Calu3 (cell line): Measurements from ENCODE around the gene DAGLA. TPM values are rescaled to one million over a fixed set of nuclear protein-coding genes. Genes with fewer than 3 reads are reported as not detected.

ENCODE experiments used
- BruUV-seq: library from RNA; stranded (reverse); fragments of 400-500 nt; replicated peaks from 2 replicates; lab custom pipeline; 2021; lab: Mats Ljungman, UMichigan
- CTCF ChIA-PET: fragments of 300-600 bp; sonication (Branson Sonifier 250); formaldehyde crosslinking; loops from one replicate; lab custom pipeline; 2022; ENCODE audit warnings: antibody characterized with exemption; lab: Charles Lee
- DNase-seq: peaks from one replicate; pipeline ENCODE4 v3.0.0; 2022
- H3K27ac Mint-ChIP-seq: one replicate; pipeline ENCODE4 v1.8.0; 2022; ENCODE audit warnings: mixed read lengths; ENCODE audit not compliant: unreplicated experiment
- H3K27me3 Mint-ChIP-seq: one replicate; pipeline ENCODE4 v1.8.0; 2022; ENCODE audit warnings: mixed read lengths; ENCODE audit not compliant: unreplicated experiment
- H3K36me3 Mint-ChIP-seq: one replicate; pipeline ENCODE4 v1.8.0; 2022; ENCODE audit warnings: mild to moderate bottlenecking, moderate library complexity, mixed read lengths; ENCODE audit not compliant: insufficient read depth, unreplicated experiment
- H3K4me1 Mint-ChIP-seq: one replicate; pipeline ENCODE4 v1.8.0; 2022; ENCODE audit warnings: mild to moderate bottlenecking, low read depth, mixed read lengths; ENCODE audit not compliant: unreplicated experiment
- H3K4me3 Mint-ChIP-seq: one replicate; pipeline ENCODE4 v1.8.0; 2022; ENCODE audit warnings: mild to moderate bottlenecking, low read depth, moderate library complexity, mixed read lengths; ENCODE audit not compliant: unreplicated experiment
- H3K9me3 Mint-ChIP-seq: one replicate; pipeline ENCODE4 v1.8.0; 2022; ENCODE audit warnings: low read depth, mixed read lengths; ENCODE audit not compliant: unreplicated experiment
- intact Hi-C: fragments of 100-400 bp; cut with micrococcal nuclease; formaldehyde crosslinking; loops from one replicate; pipeline ENCODE4 v1.10.0; 2022; ENCODE audit not compliant: unreplicated experiment
- total RNA-seq: library from RNA; stranded (reverse); gene quantifications from 2 replicates; pipeline ENCODE4 v1.2.3, GENCODE V29; 2022
- TF ChIP-seq, protein P1 (sequence below): fragments of 200-600 bp; IDR thresholded peaks from one replicate; pipeline ENCODE4 v1.8.0; 2022; ENCODE audit warnings: antibody characterized with exemption; ENCODE audit not compliant: unreplicated experiment

The DAGLA gene
- total RNA-seq, 1 experiment from 2014 or later: 7.5 TPM

DNA sequence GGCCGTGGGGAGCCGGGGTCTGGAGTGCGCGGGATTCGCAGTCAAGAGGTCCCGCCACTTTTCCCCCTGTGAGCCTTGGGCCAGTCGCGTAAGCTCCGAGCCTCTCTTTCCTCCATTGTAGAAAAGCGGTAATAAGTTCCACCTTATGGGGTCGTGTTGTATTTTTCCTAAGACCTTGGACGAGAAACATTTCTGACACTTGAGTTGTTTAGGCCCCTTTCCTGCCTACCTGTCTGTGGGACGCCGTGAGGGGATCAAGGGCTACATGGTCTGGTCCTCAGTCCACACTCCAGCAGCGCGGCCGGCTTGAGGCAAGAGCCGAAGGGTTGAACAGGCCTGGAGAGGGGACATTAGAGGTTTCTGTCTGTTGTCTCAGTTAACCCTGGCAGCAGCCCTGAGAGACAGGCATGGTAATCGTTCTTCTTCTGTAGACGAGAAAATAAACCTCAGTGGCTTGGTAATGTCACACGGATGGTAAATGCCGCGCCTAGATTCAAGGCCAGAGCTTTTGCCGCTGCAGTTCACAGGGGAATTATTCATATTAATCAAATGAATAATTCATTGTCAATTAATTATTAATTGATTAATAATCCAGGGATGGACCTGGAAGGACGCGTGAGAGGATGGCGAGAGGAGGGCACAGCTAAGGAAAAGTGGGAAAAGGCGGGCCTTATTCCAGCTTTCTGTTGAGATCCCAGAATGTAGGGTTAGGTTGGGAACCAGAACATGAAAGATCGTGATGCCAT lies 113.1 kb downstream of the DAGLA start:
- H3K27ac Mint-ChIP-seq: peak overlapping the region; percentile 99
- peaks cover 70% of the 10 kb centered on the region for H3K36me3 Mint-ChIP-seq
- TF ChIP-seq, protein P1, sequence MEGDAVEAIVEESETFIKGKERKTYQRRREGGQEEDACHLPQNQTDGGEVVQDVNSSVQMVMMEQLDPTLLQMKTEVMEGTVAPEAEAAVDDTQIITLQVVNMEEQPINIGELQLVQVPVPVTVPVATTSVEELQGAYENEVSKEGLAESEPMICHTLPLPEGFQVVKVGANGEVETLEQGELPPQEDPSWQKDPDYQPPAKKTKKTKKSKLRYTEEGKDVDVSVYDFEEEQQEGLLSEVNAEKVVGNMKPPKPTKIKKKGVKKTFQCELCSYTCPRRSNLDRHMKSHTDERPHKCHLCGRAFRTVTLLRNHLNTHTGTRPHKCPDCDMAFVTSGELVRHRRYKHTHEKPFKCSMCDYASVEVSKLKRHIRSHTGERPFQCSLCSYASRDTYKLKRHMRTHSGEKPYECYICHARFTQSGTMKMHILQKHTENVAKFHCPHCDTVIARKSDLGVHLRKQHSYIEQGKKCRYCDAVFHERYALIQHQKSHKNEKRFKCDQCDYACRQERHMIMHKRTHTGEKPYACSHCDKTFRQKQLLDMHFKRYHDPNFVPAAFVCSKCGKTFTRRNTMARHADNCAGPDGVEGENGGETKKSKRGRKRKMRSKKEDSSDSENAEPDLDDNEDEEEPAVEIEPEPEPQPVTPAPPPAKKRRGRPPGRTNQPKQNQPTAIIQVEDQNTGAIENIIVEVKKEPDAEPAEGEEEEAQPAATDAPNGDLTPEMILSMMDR: no peak
- TSS peak; percentile 71 for BruUV-seq
- no peaks in the 10 kb centered on the region for H3K27me3 Mint-ChIP-seq
- peaks cover 36% of the 10 kb centered on the region for H3K4me1 Mint-ChIP-seq
- intact Hi-C loops: loop anchor here (10.0 kb wide), 2 partner anchors 102 to 152 kb away; partner anchors contain the start of gene FADS3
- DNase-seq: no peak
- no peaks in the 10 kb centered on the region for H3K9me3 Mint-ChIP-seq
- H3K4me3 Mint-ChIP-seq: peak overlapping the region; percentile 93
- CTCF ChIA-PET: interaction anchor here (1.0 to 1.6 kb wide), 4 partner anchors 22 to 40 kb away, joined by 3 to 15 read pairs (median 4); partner anchors contain the start of gene FADS1

DNA sequence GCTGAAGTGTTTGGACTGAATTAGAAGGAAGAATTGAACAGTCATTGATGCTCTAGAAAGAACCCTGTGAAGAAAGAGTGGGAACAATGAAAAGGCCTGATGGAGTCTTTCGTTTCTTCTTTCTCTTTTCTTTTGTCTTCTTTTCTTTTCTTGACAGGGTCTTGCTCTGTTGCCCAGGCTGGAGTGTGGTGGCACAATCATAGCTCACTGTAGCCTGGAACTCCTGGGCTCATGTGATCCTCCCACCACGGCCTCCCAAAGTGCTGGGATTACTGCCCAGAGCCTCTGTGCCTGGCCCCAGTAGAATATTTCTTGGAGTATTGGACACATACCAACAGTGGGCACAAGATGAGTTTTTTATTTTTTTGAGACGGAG lies 113.6 kb downstream of the DAGLA start:
- BruUV-seq: no TSS peak
- peaks cover 36% of the 10 kb centered on the region for H3K4me1 Mint-ChIP-seq
- intact Hi-C loops: loop anchor here (10.0 kb wide), 2 partner anchors 101 to 151 kb away; partner anchors contain the start of gene FADS3
- H3K36me3 Mint-ChIP-seq: peaks cover 72% of the 10 kb centered on the region
- TF ChIP-seq, protein P1: no peak
- H3K4me3 Mint-ChIP-seq: peak overlapping the region; percentile 93
- CTCF ChIA-PET: interaction anchor here (1.5 kb wide), 1 partner anchor 21 kb away, joined by 3 read pairs; no protein-coding TSS in a partner anchor
- DNase-seq: no peak
- no peaks in the 10 kb centered on the region for H3K27me3 Mint-ChIP-seq
- peak overlapping the region; percentile 99 for H3K27ac Mint-ChIP-seq
- H3K9me3 Mint-ChIP-seq: no peaks in the 10 kb centered on the region

DNA sequence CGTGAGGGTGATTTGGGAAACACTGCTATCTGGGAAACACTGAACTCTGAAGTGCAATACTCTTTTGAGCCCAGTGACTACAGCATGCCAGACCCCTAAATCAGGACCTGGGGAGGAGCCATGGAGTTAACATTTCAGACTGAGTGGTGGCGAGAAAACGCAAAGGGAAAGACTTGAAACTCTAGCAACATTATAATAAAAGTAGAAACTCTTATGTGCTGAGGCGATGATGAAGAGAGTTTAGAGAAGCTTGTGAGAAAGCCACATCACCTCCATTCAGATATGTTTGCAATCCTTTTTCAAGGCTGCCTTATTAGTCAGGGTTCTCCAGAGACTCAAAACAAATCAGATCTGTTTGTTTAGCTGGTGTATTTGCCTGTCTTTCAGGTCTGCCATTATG lies 114.4 kb downstream of the DAGLA start:
- Mint-ChIP-seq H3K27me3 (no peaks in the 10 kb centered on the region), H3K36me3 (peaks cover 76% of the 10 kb centered on the region), H3K27ac (no peak overlapping the region), H3K4me1 (peaks cover 34% of the 10 kb centered on the region), H3K4me3 (no peak overlapping the region), H3K9me3 (no peaks in the 10 kb centered on the region)
- TF ChIP-seq, protein P1: no peak
- no TSS peak for BruUV-seq
- intact Hi-C loops: loop anchor here (10.0 kb wide), 2 partner anchors 100 to 150 kb away; partner anchors contain the start of gene FADS3
- CTCF ChIA-PET: no interaction called here
- DNase-seq: no peak

DNA sequence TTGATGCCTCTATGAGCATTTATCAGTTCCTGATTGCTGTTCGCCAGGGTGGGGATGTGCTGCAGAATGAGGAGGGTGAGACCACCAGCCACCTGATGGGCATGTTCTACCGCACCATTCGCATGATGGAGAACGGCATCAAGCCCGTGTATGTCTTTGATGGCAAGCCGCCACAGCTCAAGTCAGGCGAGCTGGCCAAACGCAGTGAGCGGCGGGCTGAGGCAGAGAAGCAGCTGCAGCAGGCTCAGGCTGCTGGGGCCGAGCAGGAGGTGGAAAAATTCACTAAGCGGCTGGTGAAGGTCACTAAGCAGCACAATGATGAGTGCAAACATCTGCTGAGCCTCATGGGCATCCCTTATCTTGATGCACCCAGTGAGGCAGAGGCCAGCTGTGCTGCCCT lies 115.3 kb downstream of the DAGLA start:
- Mint-ChIP-seq H3K27me3 (no peaks in the 10 kb centered on the region), H3K27ac (no peak overlapping the region), H3K9me3 (no peaks in the 10 kb centered on the region), H3K4me1 (peaks cover 26% of the 10 kb centered on the region), H3K4me3 (no peak overlapping the region), H3K36me3 (peaks cover 78% of the 10 kb centered on the region)
- TF ChIP-seq, protein P1: no peak
- DNase-seq: no peak
- CTCF ChIA-PET: no interaction called here
- intact Hi-C loops: loop anchor here (10.0 kb wide), 2 partner anchors 99 to 149 kb away; partner anchors contain the start of gene FADS3
- BruUV-seq: no TSS peak
